SK-N-MC (cell line): ENCODE data around the gene RIT2.
"Not testable (repeated sequence)": the region's sequence is repeated elsewhere in the genome, so short reads cannot be mapped to it uniquely, and the experiment has no call there.

ENCODE experiments used
- DNase-seq: peaks from one replicate; pipeline ENCODE4 v3.0.0-alpha.2; 2011; ENCODE audit warnings: low read depth, low spot score
- H3K27ac ChIP-seq: fragments of 200-600 bp; sonication (generic); 2 replicates; pipeline ENCODE4 v1.5.1; 2016; ENCODE audit warnings: mixed run types
- H3K36me3 ChIP-seq: fragments of 200-600 bp; sonication (generic); 2 replicates; pipeline ENCODE4 v1.6.1; 2017; ENCODE audit warnings: antibody characterized with exemption, low read length, mixed read lengths; ENCODE audit not compliant: insufficient read depth
- H3K4me3 ChIP-seq: fragments of 200-600 bp; sonication (generic); 2 replicates; pipeline ENCODE4 v1.5.1; 2016
- H3K9ac ChIP-seq: fragments of 200-600 bp; sonication (generic); 2 replicates; pipeline ENCODE4 v1.8.0; 2017; ENCODE audit warnings: mixed run types, mixed read lengths; ENCODE audit not compliant: insufficient read length
- H3K9me3 ChIP-seq: fragments of 200-600 bp; sonication (generic); 2 replicates; pipeline ENCODE4 v1.6.1; 2017; ENCODE audit warnings: low read depth, mild to moderate bottlenecking, antibody characterized with exemption, low read length, moderate library complexity, mixed read lengths
- EZH2 ChIP-seq: fragments of 200-600 bp; sonication (generic); IDR thresholded peaks from one replicate; pipeline ENCODE4 v1.6.1; 2017; ENCODE audit warnings: antibody characterized with exemption
- FOXP2 ChIP-seq: optimal IDR thresholded peaks from 2 replicates; pipeline ENCODE3; 2011; ENCODE audit warnings: mild to moderate bottlenecking, moderate library complexity; ENCODE audit not compliant: insufficient read depth; ENCODE audit errors: extremely low read length, control extremely low read depth
- POLR2AphosphoS5 ChIP-seq: IDR thresholded peaks from 2 replicates; pipeline ENCODE4 v1.6.1; 2012; ENCODE audit warnings: mild to moderate bottlenecking, low read depth, low read length, borderline replicate concordance

Gene RIT2

DNA sequence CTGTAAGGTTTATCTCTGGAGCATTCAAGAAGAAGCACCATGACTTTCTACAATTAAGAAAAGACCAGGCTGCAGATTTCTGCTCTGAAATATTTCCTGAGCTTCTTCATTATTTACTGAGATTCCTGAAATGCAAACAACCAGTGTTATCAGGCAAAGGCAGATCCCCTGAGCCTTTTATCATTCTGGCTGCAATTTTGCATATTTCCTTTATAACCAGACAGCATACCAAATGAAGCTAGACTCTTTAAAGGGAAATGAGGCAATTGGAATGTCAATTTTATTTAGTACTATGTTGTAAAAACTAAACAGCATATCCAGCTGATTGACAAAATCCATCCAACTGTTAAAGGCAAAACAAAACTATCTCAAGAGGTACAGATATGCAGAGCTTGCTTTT, 372.5 kb downstream of the RIT2 start:
- Histone ChIP-seq H3K4me3 (no peak overlapping the region), H3K36me3 (no peaks in the 10 kb centered on the region), H3K9me3 (no peaks in the 10 kb centered on the region), H3K9ac (no peak overlapping the region), H3K27ac (no peak overlapping the region)
- DNase-seq: no peak
- TF ChIP-seq EZH2 (no peak), FOXP2 (no peak), POLR2AphosphoS5 (no peak)

DNA sequence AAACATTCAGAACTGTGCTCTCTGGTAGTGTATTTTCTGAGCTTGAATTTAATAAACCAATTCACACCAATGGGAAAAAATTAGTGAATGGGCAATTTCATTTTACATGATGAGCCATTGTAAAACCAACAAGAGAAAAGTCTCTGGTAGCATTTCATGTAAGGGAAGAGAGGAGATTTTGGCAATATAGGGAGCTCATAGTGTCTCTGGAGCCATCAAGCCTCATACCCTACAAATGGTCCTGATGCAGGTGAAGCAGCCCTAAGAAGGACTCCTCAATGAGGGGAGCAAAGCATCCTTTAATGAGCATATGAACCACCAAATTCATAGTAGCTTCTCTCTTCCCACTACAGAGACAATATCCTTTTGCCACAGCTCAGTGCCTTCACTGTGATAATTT, 373.0 kb downstream of the RIT2 start:
- Histone ChIP-seq H3K36me3 (no peaks in the 10 kb centered on the region), H3K27ac (no peak overlapping the region), H3K4me3 (no peak overlapping the region), H3K9me3 (no peaks in the 10 kb centered on the region), H3K9ac (no peak overlapping the region)
- DNase-seq: no peak
- TF ChIP-seq FOXP2 (no peak), EZH2 (no peak), POLR2AphosphoS5 (no peak)

DNA sequence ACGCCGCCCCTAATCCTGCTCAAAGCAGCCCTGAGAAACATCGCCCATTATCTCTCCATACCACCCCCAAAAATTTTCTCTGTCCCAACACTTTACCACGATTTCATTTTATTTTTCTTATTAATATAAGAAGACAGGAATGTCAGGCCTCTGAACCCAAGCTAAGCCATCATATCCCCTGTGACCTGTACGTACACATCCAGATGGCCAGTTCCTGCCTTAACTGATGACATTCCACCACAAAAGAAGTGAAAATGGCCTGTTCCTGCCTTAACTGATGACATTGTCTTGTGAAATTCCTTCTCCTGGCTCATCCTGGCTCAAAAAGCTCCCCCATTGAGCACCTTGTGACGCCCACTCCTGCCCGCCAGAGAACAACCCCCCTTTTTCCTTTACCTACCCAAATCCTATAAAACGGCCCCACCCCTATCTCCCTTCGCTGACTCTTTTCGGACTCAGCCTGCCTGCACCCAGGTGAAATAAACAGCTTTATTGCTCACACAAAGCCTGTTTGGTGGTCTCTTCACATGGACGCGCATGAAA, 373.6 kb downstream of the RIT2 start:
- H3K9me3 ChIP-seq, DNase-seq, H3K4me3 ChIP-seq, H3K9ac ChIP-seq, H3K36me3 ChIP-seq, H3K27ac ChIP-seq: not testable (repeated sequence)

DNA sequence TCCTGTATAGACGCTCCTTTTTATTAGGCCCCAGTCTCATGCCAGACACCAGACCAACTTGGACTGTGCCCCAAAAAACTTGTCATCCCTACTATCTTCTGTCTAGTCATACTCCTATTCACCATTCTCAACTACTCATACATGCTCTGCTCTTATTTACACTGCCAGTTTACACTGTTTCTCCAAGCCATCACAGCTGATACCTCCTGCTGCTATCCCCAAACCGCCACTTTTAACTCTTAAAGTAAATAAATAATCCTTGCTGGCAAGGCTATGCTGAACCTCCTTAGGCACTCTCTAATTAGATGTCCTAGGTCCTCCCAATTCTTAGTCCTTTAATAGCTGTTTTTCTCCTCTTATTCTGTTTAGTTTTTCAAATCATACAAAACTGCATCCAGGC, 374.2 kb downstream of the RIT2 start:
- H3K4me3 ChIP-seq, H3K9ac ChIP-seq, DNase-seq, H3K27ac ChIP-seq, H3K36me3 ChIP-seq, H3K9me3 ChIP-seq: not testable (repeated sequence)

DNA sequence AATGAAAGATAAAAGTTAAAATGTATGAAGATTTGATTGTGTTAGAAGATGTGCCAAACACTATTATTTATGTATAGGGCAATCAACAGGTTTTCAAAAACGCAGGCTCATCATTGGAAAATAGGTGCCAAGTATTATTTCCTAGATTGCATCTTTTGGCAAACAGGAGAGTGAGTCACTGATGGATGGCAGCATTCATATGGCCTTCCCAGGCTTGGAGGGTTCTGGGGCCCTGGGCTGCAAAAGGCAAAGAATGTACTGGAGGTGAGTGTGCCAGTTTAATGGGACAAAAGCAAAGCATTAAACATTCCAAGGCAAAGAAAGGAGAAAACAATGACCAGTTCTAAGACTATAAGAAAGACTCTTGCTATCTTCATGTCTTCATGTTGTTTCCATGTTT, 379.4 kb downstream of the RIT2 start:
- Histone ChIP-seq H3K27ac (no peak overlapping the region), H3K4me3 (no peak overlapping the region)
- TF ChIP-seq FOXP2 (no peak), POLR2AphosphoS5 (no peak), EZH2 (no peak)

DNA sequence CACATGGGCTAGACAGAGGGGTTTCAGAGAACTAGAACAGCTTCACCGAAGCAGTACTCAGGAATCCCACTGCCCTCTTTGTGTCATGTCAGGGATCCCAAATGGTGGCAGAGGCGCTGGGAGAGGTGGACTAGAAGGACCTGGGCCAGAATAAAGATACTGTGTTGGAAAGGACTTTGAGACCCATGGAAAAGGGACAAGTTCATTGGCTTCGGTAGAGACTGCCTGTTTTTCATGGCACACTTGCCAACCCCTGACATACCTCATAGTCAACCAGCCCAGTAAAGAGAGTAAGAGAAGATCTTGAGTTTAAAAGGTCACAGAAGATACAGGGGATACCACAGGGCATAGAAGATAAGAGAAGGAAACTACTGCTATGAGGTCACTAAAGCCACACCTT, 381.0 kb downstream of the RIT2 start:
- Histone ChIP-seq H3K27ac (no peak overlapping the region), H3K36me3 (no peaks in the 10 kb centered on the region), H3K4me3 (no peak overlapping the region), H3K9me3 (no peaks in the 10 kb centered on the region), H3K9ac (no peak overlapping the region)
- no peak for DNase-seq
- TF ChIP-seq FOXP2: no peak
- TF ChIP-seq POLR2AphosphoS5: no peak
- TF ChIP-seq EZH2: no peak

More for the DNA sequence above, 379.4 kb downstream of the RIT2 start:
- Histone ChIP-seq H3K9me3 (no peaks in the 10 kb centered on the region), H3K36me3 (no peaks in the 10 kb centered on the region), H3K9ac (no peak overlapping the region)
- no peak for DNase-seq

DNA sequence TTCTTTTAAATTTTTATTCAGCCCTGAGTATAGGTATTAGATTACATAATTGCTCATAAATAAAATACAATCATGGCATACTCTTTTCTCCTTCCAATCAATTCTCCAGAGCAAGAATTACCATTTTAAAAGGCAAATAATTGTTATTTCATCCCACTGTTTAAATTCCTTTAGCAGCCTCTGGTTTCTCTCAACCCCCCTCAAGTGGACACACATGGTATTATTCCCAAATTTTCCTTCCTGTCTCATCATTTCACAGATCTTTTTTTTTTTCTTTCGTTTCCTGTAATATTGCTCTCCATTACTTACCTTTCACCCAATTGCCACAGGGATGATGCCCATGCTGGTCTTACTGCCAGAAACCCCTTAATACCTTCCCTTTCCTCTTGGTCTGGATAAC, 385.2 kb downstream of the RIT2 start:
- no peak for DNase-seq
- TF ChIP-seq FOXP2 (no peak), EZH2 (no peak), POLR2AphosphoS5 (no peak)
- no peaks in the 10 kb centered on the region for H3K36me3 ChIP-seq
- H3K27ac ChIP-seq: no peak overlapping the region
- no peak overlapping the region for H3K9ac ChIP-seq
- no peaks in the 10 kb centered on the region for H3K9me3 ChIP-seq
- no peak overlapping the region for H3K4me3 ChIP-seq

DNA sequence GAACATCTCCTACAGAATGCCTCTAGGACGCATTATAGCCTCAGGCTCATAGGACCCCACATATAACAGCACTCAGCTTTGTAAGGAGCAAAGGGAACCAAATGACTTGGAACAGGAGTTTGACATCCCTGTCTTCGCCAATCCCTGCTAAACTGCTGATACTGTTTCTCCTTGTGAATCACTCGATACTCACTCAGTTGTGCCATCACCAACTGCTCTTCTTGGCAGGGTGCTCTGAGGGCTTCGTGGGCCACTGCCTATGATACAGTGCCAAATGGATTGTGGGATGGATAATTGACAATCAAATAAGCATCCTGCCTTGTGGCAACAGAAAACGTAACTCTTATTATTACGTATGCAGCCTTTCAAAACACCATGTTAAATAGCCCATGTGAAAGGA, 396.3 kb downstream of the RIT2 start:
- Histone ChIP-seq H3K4me3 (no peak overlapping the region), H3K36me3 (no peaks in the 10 kb centered on the region), H3K9ac (no peak overlapping the region), H3K9me3 (no peaks in the 10 kb centered on the region), H3K27ac (no peak overlapping the region)
- no peak for DNase-seq
- TF ChIP-seq EZH2 (no peak), POLR2AphosphoS5 (no peak), FOXP2 (no peak)

DNA sequence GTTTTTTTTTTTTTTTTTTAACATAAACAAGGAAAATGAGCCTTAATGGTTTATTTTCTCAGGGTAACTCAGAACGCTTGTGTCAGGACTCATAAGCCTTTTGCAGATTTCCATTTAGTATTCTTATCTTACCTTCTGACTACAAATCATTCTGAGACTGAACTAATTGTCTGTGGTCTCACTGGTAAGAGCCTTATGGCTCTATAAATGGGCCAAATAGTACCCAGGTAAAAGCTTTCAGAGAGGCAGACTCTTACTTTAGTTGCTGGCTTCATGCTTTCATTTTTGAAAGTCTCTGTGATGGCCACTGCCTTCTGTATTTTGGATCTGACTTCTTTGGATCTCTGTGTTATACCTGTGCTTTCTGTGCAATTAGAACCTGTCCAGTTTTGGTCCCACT, 403.4 kb downstream of the RIT2 start:
- DNase-seq: no peak
- H3K9ac ChIP-seq: no peak overlapping the region
- H3K27ac ChIP-seq: no peak overlapping the region
- TF ChIP-seq POLR2AphosphoS5 (no peak), EZH2 (no peak), FOXP2 (no peak)
- no peak overlapping the region for H3K4me3 ChIP-seq
- no peaks in the 10 kb centered on the region for H3K36me3 ChIP-seq
- no peaks in the 10 kb centered on the region for H3K9me3 ChIP-seq
